Omental fat pad (tissue), 4 donors: ENCODE data around the gene CNNM4. TPM values are rescaled to one million over a fixed set of nuclear protein-coding genes. Genes with fewer than 3 reads are reported as not detected.
A peak's percentile ranks its signal among the peaks of the same experiment; 100 is the strongest.

Experiments used
- ATAC-seq: fragments of 150-250 bp; one replicate; pipeline ENCODE4 v1.9.1; 2016; ENCODE audit warnings: mild to moderate bottlenecking, moderate library complexity; ENCODE audit not compliant: low FRiP score
- DNase-seq: peaks from one replicate; pipeline ENCODE4 v3.0.0-alpha.2; 2019; ENCODE audit warnings: low spot score
- CTCF ChIP-seq, 3 donors: fragments of 450-650 bp; IDR thresholded peaks; one replicate each; pipeline ENCODE4 v1.5.1; 2016 to 2017; ENCODE audit warnings: antibody characterized with exemption in 3 of 3, mild to moderate bottlenecking in 3 of 3, moderate library complexity in 2 of 3
- total RNA-seq, 4 donors: library from RNA; depleted of rRNA; stranded (reverse); fragments of >200 nt; gene quantifications; one replicate each; pipeline ENCODE4 v1.1.0, GENCODE V29; 2016

Gene CNNM4
- total RNA-seq, 4 donors from 2014 or later, result 3.6 to 5.6 (median 3.7) TPM

DNA sequence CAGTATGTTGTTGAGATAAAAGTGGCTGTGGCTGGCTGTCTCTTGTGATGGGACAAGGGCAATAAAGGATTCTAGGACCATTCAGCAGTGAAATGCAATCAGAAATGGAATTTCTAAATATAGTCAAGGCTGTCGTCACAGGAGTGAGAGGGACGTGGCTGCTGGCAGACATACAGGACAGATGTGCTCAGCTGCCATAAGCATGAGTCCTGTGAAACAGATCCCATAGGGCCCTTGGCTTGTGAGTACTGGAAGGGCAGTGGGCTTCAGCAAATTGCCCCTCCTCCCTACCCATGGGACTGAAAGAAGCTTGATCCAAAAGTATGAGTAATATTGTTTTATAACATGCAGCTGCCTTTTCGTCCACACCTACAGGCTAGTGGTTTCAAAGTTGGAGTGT, 51.2 kb downstream of the CNNM4 start:
- TF ChIP-seq CTCF (IDR thresholded peaks at IDR 0.05), result no peak
- DNase-seq (no peak), ATAC-seq (no peak)

DNA sequence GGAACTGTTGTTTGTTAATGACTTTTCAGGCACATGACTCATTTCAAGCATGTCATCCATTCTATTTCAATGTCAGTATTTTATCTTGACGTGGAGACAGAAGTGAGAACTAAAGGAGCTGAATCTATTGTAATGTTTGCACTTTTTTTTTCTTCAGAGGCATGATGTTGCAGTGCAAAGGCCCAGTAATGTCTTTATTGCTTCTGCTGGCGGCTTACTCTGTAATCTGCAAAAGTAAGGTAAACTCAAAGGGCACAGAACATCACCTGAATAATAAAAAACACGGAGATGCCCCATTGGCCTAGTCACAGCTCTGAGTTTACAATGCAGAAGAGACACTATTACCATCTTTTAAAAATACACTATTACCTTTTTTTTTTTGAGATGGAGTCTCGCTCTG, 53.0 kb downstream of the CNNM4 start:
- DNase-seq (no peak), ATAC-seq (no peak)
- no peak for TF ChIP-seq CTCF (IDR thresholded peaks at IDR 0.05)

DNA sequence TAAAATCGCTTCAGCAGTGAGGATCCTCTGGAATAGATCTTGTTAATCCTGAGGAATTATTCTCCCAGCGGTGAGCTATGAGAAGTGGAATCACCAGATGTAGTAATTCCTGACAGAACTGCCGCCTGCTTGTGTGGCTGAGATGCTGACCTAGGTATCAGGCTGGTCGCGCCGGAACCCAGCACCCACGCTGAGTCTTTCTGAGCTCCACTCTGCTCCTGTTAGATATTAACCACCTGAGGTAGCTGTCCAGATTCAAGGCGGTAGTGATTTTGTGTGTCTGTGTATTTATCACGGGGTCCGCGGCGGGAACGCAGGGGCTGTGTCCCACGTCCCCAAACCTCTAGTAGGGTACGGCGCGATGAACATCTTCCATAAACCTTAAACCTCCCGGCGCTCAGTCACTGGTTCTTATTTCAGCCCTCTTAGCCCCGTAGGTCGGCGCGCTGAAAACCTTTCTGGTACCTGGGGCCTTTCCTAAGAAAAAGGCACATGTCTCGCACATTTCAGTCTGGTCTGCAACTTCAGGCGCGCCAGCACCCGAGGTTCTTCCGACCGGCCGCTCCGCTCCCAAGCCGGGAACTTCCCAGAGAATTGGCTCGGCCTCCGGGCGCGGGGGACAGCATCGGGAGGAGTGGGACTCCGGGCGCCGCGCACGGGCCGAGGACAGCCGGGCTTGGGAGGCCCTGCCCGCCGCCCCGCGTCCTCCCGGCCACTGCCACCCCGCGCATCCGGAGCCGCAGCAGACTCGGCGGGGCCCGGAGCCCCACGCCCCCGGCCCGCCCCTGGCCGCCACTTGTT, 54.8 kb downstream of the CNNM4 start:
- DNase-seq, result no peak
- no peak for TF ChIP-seq CTCF (IDR thresholded peaks at IDR 0.05)
- ATAC-seq, result peak; percentile 37

GRCh38 chr2:96816127-96816835, 55.6 kb downstream of the CNNM4 start, which contains the start of gene CNNM3:
Gene CNNM3, plus strand, starts transcription at chr2:96816268. Its CDS starts 10 bp downstream, at chr2:96816278.
- no peak for TF ChIP-seq CTCF (IDR thresholded peaks at IDR 0.05)
- ATAC-seq (peak; percentile 98), DNase-seq (peak; percentile 90)

- no peak for DNase-seq
- no peak for ATAC-seq
These were observed 56.4 kb downstream of the CNNM4 start for GRCh38 chr2:96816836-96817702.

More at GRCh38 chr2:96816836-96817702, 56.4 kb downstream of the CNNM4 start:
- TF ChIP-seq CTCF (IDR thresholded peaks at IDR 0.05), result no peak
